ENCODE data around the gene RBBP8NL. TPM values are rescaled to one million over a fixed set of nuclear protein-coding genes. Genes with fewer than 3 reads are reported as not detected.

The RBBP8NL gene
- total RNA-seq, 1 experiment from 2014 or later = 0.28 TPM

DNA sequence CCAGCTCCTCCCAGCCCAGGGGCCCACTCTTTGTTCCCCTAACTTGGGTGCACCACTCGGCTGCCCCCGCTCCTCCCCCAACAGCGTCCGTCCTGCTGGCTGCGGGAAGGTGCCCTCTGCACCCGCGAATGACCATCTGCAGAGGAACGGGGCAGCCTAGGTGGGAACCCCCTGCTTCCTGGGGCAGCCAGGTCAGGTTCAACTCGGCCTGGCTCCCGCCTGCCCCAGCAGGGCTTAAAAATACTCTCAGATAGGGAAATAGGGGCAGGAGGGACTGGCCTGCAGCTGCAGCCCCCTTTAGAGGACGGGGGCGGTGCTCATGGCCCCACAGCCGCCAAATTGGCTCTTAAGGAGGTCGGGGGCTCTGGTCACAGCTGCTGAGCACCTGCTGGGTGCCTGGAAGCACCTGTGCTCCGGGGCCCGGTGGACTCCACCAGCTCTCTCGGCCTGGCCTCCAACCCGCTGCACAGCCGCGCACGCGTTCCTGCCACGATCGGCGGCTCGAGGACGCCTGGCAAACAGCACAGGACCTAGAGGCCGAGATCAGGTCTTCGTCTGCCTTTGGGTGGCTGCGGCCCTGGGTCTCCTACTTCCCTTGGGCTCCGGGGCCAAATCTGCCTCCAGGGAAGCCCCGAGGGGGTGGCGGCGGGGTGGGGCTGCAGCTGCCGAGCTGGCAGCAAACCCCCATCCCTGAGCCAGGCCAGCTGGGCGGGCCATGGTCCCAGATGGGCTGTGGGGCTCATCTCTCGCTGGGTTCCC, 59.5 kb downstream of the RBBP8NL start:
- H3K36me3 Mint-ChIP-seq (ENCODE audit: insufficient read depth in 1 of 3, low read depth in 3 of 3) = no peaks in the 10 kb centered on the region

More for the DNA sequence above, 59.5 kb downstream of the RBBP8NL start:
- Histone ChIP-seq H3K79me2 (ENCODE audit: insufficient read depth, low read length) (peaks cover 6% of the 10 kb centered on the region; the same call in 1 of the 2 replicates), H3K79me1 (ENCODE audit: insufficient read depth, low read depth, low read length, poor library complexity, severe bottlenecking) (peaks cover 3% of the 10 kb centered on the region), H2BK12ac (ENCODE audit: insufficient read length, low read depth, low read length) (peak overlapping the region; percentile 35), H3K14ac (ENCODE audit: insufficient read depth, low read length) (peak overlapping the region; percentile 68), H2AK5ac (ENCODE audit: insufficient read length, low read length) (no peak overlapping the region), H4K5ac (ENCODE audit: insufficient read length, low read depth, low read length) (no peak overlapping the region), H3K23ac (ENCODE audit: insufficient read length, low read depth, low read length) (no peak overlapping the region), H2BK5ac (ENCODE audit: insufficient read length, low read length) (no peak overlapping the region), H2BK20ac (ENCODE audit: low read depth, low read length, poor library complexity, severe bottlenecking) (no peak overlapping the region), H3K27me3 (ENCODE audit: insufficient read depth, low read length) (no peaks in the 10 kb centered on the region), H3K18ac (ENCODE audit: insufficient read length, low read depth, low read length) (peak overlapping the region; percentile 73), H4K20me1 (ENCODE audit: control insufficient read depth, insufficient read depth, insufficient read length) (no peaks in the 10 kb centered on the region), H3K4me2 (ENCODE audit: insufficient read depth, insufficient read length, low read length) (peak overlapping the region; percentile 59), H2BK120ac (ENCODE audit: low read depth, low read length, poor library complexity, severe bottlenecking) (no peak overlapping the region), H4K91ac (ENCODE audit: insufficient read length, low read depth, low read length) (no peak overlapping the region), H3K23me2 (ENCODE audit: insufficient read length, low read depth, low read length, poor library complexity, severe bottlenecking) (peaks cover 17% of the 10 kb centered on the region), H3K4me1 (ENCODE audit: insufficient read depth, low read length) (peaks cover 9% of the 10 kb centered on the region; the same call in 1 of the 2 replicates), H3K27ac (ENCODE audit: insufficient read length, low read depth, low read length) (no peak overlapping the region), H3K4ac (ENCODE audit: low read depth, low read length) (no peak overlapping the region), H3T11ph (ENCODE audit: low read length) (no peak overlapping the region), H2BK15ac (ENCODE audit: low read depth, low read length) (no peak overlapping the region), H3K9ac (ENCODE audit: extremely low read depth, insufficient read length, low read length) (no peak overlapping the region), H2AFZ (ENCODE audit: low read length) (no peak overlapping the region), H4K8ac (replicated peaks; ENCODE audit: insufficient read length, low read depth, low read length) (no peak overlapping the region), H3K9me3 (ENCODE audit: control insufficient read depth, low read depth, low read length) (no peaks in the 10 kb centered on the region), H3K56ac (ENCODE audit: insufficient read length, low read depth, low read length) (no peak overlapping the region)
- Mint-ChIP-seq H3K4me1 (peaks cover 26 to 43% of the 10 kb centered on the region in 2 experiments), H3K27me3 (ENCODE audit: low read depth) (no peaks in the 10 kb centered on the region; the same call in 1 of the 2 replicates), H3K4me3 (peak overlapping the region; percentile 58 to 77), H3K9me3 (peaks cover 0 to 2% of the 10 kb centered on the region in 2 experiments; a peak in 1 of 5 replicates), H3K27ac (peak overlapping the region in 1 of 3 experiments; percentile 47; a peak in 1 of 7 replicates)
- TF ChIP-seq CTCF (conservative IDR thresholded peaks at IDR 0.05) = no peak
- peak; percentile 74 for DNase-seq
- no CpG with 5 or more reads among the region's 37 CpGs for WGBS (ENCODE audit: extremely low coverage, insufficient read length, low lambda C conversion rate)

Measured in H9 (cell line).